ENCODE data around the gene GSTP1. TPM values are rescaled to one million over a fixed set of nuclear protein-coding genes. Genes with fewer than 3 reads are reported as not detected.

Gene GSTP1
- total RNA-seq, 1 experiment from 2014 or later: 743 TPM

DNA sequence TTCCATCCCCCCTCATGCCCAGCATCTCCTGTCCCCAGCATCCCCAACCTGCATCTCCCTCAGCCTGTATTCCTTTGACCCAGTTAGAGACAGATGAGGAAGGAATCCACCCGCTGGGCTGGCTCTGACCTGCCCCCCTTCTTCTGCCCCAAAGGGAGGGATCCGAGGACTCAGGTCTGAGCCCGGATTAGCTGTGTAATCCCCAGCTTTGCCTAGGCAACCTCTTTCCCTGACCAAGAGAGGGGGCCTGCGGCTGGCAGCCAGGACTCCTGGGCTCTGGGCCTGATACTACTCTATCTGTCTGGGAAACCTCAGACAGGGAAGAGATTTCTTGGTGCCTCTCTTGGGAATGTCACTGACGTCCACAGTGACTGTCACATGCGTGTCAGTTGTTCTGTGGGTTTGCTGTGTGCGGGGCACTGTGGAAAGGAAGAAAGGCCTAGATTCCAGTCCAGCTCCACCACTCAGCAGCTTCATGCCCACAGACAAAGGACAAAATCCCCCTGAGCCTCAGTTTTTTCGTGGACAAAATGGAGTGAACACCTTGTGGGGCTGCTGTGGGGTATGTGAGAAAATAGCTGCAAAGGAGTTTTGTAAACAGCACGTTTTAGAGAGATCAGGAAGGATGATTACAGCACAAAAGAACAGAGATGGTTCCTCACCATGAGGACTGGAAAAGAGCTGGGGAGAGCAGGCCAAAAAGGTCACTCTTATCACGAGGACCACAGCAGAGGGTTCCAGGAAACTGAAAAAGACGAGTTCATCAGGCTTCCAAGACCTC lies 21.8 kb downstream of the GSTP1 start:
- no peak for DNase-seq
- peaks cover 3% of the 10 kb centered on the region; the same call in 1 of the 2 replicates for H3K9me3 ChIP-seq

DNA sequence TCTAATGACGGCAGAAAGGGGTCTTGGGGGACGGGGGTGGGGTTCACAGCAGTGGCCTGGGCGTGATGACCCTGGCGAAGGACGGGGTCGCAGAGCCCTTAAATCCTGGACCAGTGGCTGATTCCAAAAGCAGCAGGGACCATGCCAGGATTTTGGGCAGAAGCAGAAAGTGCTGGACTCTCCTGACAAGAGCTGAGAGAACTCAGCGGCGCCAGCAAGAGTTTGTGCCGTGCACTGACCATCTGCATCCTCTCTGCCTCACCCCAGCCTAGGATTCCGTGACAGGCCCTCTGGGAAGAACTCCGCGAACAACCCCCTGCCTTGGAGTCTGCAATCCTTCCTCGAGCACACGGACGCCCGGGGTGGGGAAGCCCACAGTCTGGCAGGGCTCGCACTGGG lies 22.5 kb downstream of the GSTP1 start:
- H3K4me3 ChIP-seq: peak overlapping the region; percentile 90
- H3K9me3 ChIP-seq: peaks cover 3% of the 10 kb centered on the region; the same call in 1 of the 2 replicates
- no peaks in the 10 kb centered on the region for H3K27me3 ChIP-seq
- H3K36me3 ChIP-seq: peaks cover 16% of the 10 kb centered on the region
- no peak for DNase-seq

More for the DNA sequence above, 21.8 kb downstream of the GSTP1 start:
- Histone ChIP-seq H3K4me3 (no peak overlapping the region), H3K36me3 (peaks cover 16% of the 10 kb centered on the region), H3K27me3 (peaks cover 3% of the 10 kb centered on the region; the same call in 1 of the 2 replicates)

DNA sequence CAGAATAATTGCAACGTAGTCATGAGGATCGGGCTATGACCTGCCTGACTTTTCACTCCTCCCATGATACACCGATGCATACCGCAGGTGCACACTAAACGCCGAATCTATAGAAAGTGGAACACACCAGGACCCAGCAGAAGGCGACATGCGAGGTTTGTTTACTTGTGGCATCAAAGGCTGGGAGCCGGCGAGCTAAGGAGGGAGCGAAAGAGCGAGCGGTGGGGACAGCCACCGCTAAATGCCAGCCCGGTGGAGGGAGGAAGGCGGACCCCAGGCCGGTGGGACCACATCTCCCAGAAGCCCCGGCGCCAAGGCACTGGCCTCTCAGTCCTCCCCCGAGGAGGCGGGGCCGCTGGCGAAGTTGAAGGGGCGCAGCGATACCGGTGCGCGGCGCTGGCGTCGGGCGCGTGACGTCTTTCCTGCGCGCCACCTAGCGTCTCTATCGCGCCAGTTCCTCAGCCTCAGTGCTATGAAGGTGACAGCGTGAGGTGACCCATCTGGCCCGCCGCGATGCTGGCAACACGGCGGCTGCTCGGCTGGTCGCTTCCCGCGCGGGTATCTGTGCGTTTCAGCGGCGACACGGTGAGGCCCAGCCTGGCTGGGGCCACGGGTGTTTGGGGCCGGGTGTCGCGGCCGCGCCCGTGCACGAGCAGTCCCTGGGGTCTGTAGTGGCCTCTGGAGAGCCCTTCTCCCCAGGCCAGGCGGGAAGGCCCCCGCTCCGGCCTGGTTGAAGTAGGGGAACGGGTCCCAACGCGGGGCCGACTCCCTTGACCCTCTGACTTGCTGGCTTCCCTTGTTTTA lies 23.1 kb downstream of the GSTP1 start, which contains the start of gene NDUFV1:
Gene NDUFV1, plus strand, starts transcription at position 445 of the 804 bp plus-strand sequence. Its CDS starts 69 bp downstream, at position 514.
- peaks cover 3% of the 10 kb centered on the region; the same call in 1 of the 2 replicates for H3K9me3 ChIP-seq
- H3K27me3 ChIP-seq: no peaks in the 10 kb centered on the region
- peak within 1 kb of the TSS; percentile 90 for H3K4me3 ChIP-seq
- H3K36me3 ChIP-seq: peaks cover 16% of the 10 kb centered on the region
- DNase-seq: peak; percentile 95

DNA sequence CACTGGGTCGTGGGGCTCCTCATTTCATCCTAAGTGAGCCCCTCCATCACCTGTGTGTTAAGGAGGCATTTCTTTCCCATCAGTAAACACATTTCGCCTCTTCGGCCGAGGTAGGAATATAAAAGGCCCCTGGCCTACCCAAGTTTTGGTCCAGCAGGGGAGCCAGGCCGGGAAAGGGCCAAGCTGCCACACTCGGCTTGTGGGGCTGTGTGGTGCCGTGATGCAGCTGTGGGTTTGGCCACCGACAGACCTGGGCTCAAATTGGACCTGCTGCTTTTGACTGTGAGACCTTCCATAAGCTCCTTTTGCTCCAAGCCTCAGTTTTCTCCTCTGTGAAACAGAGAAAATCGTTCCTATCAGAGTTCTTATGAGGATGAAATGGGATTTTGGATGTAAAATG lies 23.9 kb downstream of the GSTP1 start:
- Histone ChIP-seq H3K36me3 (peaks cover 16% of the 10 kb centered on the region), H3K27me3 (no peaks in the 10 kb centered on the region), H3K9me3 (peaks cover 3% of the 10 kb centered on the region; the same call in 1 of the 2 replicates), H3K4me3 (peak overlapping the region; percentile 90)
- no peak for DNase-seq

DNA sequence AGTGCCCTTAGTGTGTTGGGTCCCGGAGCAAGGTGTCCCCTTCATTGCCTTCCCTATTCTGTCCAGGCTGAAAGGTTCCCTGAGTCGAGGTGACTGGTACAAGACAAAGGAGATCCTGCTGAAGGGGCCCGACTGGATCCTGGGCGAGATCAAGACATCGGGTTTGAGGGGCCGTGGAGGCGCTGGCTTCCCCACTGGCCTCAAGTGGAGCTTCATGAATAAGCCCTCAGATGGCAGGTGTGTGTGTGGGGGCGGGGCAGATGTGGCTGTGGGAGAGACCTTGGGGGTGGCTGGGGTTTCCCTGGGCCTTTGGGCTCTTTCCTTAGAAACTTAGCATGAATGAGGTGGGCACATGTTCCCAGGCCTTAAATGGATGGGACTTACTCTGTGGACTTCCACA lies 24.9 kb downstream of the GSTP1 start:
- Histone ChIP-seq H3K4me3 (no peak overlapping the region), H3K27me3 (no peaks in the 10 kb centered on the region), H3K9me3 (no peaks in the 10 kb centered on the region), H3K36me3 (peaks cover 17% of the 10 kb centered on the region)
- DNase-seq: no peak

DNA sequence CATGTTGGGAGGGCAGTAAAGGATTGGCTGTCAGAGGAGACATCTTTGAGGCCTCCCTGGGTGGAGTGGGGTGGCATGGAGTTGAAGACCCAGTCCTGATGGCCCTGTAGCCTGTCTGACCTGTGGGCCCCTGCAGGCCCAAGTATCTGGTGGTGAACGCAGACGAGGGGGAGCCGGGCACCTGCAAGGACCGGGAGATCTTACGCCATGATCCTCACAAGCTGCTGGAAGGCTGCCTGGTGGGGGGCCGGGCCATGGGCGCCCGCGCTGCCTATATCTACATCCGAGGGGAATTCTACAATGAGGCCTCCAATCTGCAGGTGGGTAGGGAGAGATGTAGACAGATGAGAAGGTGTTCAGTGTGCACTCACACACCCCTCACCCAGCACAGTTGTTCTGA lies 25.7 kb downstream of the GSTP1 start:
- no peak overlapping the region for H3K4me3 ChIP-seq
- H3K27me3 ChIP-seq: no peaks in the 10 kb centered on the region
- H3K9me3 ChIP-seq: no peaks in the 10 kb centered on the region
- H3K36me3 ChIP-seq: peaks cover 17% of the 10 kb centered on the region
- no peak for DNase-seq

DNA sequence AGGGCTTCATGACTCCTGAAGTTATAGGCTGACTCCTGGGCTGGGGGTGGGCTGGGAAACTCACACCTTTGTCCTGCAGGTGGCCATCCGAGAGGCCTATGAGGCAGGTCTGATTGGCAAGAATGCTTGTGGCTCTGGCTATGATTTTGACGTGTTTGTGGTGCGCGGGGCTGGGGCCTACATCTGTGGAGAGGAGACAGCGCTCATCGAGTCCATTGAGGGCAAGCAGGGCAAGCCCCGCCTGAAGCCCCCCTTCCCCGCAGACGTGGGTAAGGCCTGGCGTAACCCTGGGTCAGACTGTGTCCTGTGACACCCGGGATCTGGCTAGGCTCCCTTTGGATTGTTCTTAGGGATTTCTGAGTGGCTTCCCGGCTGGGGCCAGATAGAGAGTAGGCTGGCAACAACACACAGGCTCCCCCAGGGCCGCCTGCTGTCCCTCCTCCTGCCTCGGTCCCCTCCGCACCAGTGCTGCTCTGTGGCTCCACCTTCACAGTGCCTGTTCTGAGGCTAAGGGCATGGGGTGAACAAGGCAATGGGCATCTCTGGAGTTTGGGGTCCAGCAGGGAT lies 26.8 kb downstream of the GSTP1 start:
- peaks cover 17% of the 10 kb centered on the region for H3K36me3 ChIP-seq
- no peak overlapping the region for H3K4me3 ChIP-seq
- DNase-seq: no peak
- no peaks in the 10 kb centered on the region for H3K27me3 ChIP-seq
- H3K9me3 ChIP-seq: no peaks in the 10 kb centered on the region

DNA sequence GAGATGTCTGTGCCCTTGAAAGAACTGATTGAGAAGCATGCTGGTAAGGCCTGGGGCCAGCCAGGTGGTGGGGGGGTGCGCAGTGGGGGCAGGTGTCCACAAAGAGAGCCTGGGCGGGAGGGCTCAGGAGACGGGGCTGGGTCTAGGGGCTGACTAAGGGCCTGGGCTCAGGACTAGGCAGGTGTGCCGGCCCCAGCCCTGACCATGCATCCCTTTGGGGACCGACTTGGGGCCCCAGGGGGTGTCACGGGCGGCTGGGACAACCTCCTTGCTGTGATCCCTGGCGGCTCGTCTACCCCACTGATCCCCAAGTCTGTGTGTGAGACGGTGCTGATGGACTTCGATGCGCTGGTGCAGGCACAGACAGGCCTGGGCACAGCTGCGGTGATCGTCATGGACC lies 27.6 kb downstream of the GSTP1 start:
- Histone ChIP-seq H3K9me3 (no peaks in the 10 kb centered on the region), H3K4me3 (no peak overlapping the region), H3K36me3 (peaks cover 17% of the 10 kb centered on the region), H3K27me3 (no peaks in the 10 kb centered on the region)
- no peak for DNase-seq

DNA sequence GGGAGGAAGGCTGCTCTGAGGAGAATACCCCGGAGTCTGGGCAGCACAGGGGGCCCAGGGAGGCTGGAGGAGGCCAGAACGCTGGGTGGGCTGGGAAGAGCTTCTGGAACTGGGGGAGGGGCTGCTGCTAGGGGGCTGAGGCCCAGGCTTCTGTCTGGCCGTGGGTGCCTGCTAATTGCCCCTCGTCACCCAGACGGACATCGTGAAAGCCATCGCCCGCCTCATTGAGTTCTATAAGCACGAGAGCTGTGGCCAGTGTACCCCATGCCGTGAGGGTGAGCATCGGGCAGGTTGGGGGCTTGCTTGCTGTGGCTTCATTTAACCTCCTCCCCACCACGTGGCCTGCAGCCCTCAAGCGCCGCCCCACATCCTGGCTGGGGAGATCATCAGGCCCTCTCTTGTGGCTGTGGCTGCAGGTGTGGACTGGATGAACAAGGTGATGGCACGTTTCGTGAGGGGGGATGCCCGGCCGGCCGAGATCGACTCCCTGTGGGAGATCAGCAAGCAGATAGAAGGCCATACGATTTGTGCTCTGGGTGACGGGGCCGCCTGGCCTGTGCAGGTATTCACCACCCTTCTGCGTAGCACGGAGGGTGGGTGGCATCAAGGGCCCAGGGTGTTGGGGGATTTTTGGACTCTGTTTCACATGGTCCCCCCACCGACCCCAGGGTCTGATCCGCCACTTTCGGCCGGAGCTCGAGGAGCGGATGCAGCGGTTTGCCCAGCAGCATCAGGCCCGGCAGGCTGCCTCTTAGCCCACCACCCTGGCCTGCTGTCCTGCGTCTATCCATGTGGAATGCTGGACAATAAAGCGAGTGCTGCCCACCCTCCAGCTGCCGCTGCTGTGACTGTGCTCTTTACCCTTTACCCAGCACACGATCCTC lies 28.3 kb downstream of the GSTP1 start:
- Histone ChIP-seq H3K27me3 (no peaks in the 10 kb centered on the region), H3K4me3 (no peak overlapping the region), H3K9me3 (no peaks in the 10 kb centered on the region), H3K36me3 (peaks cover 17% of the 10 kb centered on the region)
- DNase-seq: no peak

DNA sequence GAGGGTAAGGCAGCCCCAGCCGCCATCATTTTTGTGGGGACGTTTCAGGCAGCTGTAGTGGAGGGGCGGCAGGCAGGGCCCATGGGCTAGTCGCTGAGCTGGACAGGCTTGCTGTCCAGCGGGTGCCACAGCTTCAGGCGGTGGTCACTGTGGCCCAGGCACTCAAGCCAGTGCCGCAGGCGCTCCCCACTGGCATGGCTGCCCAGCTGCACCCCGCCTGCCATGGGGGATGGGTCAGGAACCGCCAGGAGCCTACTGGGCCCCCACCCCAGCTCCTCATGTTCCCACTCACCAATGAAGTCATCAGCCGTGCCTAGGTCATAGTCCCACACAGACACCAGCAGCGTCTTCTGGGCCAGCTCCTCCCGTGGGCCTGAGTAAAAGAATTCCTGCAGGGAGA lies 29.1 kb downstream of the GSTP1 start:
- Histone ChIP-seq H3K27me3 (no peaks in the 10 kb centered on the region), H3K4me3 (no peak overlapping the region), H3K36me3 (peaks cover 17% of the 10 kb centered on the region), H3K9me3 (no peaks in the 10 kb centered on the region)
- no peak for DNase-seq

DNA sequence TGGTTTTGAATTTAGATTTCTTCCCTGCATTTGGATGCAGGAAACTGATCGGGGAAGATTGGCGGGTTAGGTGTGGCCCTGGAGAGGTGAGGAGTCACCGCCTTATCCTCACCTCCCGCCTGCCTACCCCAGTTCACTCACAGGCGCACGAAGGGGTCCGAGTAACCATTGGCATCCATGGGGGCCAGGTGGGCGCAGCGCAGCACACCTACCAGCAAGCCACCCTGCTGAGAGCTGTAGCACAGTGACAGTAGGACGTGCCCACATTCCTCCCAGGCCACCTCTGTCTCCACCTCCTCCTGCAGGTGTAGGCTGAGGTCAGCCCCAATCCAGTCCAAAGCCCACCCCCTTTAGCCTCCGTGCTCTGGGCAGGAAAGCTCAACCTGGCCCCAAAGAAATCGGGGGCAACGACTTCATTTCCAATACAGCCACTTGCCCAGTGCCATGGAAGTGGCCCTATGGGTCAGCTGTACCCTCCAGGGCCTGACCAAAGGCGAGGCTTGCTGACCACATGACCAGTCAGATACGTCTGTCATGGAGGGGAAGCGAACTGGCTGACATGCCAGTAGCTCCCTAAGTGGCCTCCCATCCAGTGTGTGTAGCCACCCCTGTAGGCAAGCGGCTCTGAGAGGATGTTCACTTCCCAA lies 29.8 kb downstream of the GSTP1 start:
- no peak overlapping the region for H3K4me3 ChIP-seq
- no peak for DNase-seq
- no peaks in the 10 kb centered on the region for H3K9me3 ChIP-seq
- peaks cover 14% of the 10 kb centered on the region for H3K36me3 ChIP-seq
- no peaks in the 10 kb centered on the region for H3K27me3 ChIP-seq

DNA sequence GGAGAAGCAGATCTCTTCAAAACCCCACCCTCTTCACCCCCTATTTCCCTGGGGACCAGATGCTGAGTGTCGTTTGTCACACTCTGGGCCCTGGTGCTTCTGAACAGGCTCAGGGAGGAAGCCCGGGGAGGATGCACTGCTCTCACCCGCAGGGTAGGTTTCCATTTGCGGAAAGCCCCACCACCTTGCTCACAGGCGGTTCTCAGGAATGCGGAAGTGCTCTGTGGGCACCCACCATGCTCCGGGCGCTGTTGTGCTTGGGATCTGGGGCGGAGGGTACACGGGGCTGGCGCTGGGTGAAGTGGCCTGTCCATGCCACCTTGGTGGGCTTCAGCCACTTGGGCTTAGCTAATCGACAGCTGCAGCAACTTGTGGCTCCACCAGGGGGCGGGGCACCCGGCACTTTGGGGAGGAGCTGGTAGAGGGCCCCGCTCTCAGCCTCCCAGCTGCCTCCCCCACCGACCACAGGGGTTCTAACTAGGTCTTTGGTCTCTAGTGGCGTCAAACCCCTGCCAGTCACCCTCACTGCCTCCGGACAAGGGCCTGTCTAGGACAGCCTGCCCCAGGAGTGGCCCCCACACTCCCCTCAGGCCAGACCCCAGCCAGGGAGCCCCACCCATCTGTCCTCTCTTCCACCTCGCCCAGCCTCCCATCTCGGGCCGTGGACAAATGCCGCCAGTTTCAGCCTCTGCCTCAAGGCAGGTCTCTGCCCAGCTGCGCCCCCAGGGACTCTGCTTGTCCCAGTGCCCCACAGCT lies 30.5 kb downstream of the GSTP1 start:
- Histone ChIP-seq H3K4me3 (no peak overlapping the region), H3K27me3 (no peaks in the 10 kb centered on the region), H3K36me3 (peaks cover 7% of the 10 kb centered on the region), H3K9me3 (no peaks in the 10 kb centered on the region)
- DNase-seq: peak; percentile 36

DNA sequence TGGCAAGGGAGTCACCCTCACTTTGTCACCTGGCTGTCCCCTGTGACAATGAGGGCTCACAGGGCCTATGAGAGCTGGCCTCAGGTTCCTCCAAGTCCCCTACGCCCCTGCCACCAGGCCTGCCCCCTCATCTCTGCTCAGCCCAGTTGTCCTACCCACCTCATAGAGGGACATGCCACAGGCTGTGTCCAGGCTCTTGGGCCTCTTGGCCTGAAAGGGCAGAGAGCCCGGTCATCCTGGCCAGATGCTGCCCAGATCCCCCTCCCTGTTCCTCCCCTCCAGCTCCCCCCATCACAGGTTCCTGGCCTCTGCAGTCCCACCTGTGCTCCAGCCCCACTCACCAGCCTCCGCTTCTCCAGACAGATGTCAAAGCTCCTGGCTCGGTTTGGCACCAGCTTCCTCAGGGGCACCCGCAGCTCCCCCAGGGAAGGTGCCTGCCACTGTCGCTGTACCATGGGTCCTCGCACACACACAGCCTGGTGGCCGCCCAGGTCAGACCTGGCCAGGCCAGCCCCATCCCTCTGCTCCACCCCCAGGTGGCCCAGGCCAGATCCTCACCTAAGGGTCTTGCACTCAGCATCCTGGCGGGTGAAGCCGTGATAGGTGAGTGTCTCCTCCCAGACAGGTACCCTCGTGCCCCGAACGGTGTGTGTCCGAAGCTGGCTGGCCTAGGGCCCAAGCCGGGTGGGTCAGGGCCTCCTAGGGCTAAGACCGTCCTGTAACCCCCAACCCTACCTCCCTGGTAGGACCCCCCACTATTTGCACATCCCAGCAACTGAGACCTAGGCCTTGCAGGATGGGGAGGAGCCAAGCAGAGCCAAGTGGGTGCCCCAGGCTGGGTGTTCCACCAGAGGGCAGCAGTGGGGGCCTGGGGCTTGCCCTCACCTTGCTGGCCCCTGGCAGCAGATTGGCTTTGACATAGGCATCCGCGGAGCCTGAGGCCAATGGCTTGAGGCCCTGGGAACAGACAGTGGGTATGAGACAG lies 31.4 kb downstream of the GSTP1 start:
- no peaks in the 10 kb centered on the region for H3K27me3 ChIP-seq
- peaks cover 3% of the 10 kb centered on the region for H3K36me3 ChIP-seq
- no peaks in the 10 kb centered on the region for H3K9me3 ChIP-seq
- no peak overlapping the region for H3K4me3 ChIP-seq
- peak; percentile 45 for DNase-seq

DNA sequence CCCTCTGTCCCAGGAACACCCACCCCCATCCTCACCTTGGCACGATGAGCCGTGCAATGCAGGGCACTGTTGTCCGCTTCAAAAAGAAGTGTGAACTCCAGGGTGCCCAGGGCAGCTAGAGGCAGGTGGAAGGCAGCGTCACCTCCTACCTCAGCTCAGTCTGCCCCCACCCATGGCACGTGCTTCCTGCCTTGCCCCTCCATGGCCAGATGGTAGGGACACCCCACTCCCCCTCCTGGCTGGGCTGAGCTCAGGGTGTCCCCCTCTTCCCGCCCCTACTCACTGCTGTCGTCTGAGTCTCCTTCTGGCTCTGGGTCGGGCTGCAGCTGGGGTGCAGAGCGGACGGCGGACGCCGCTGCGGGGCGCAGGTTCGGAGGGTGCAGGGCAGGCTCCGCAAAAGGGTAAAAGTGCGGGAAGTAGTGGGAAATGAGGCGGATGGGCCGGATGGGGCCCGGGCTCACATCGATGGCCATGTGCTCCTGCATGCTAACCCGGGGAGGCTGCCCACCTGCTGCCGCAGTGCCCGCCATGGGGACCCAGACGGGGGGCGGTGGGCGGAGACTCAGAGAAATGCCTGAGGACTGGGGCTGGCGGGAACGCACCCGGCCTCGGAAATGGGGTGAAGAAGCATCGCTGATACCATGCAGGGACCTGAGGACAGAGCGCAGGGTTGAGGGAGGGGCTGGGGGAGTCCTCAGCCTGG lies 32.3 kb downstream of the GSTP1 start:
- DNase-seq: no peak
- Histone ChIP-seq H3K9me3 (no peaks in the 10 kb centered on the region), H3K4me3 (no peak overlapping the region), H3K36me3 (peaks cover 2% of the 10 kb centered on the region; the same call in 1 of the 2 replicates), H3K27me3 (no peaks in the 10 kb centered on the region)

Measured in MG63 (cell line).